Left ventricle myocardium inferior (tissue), 1 donor: ENCODE data around the gene ZNF497. TPM values are rescaled to one million over a fixed set of nuclear protein-coding genes. Genes with fewer than 3 reads are reported as not detected.

Experiments
- DNase-seq: peaks from one replicate; pipeline ENCODE4 v3.0.0-alpha.2; 2020
- H3K27ac ChIP-seq: fragments of 200-600 bp; replicated peaks from 2 replicates; pipeline ENCODE4 v1.8.0; 2021
- H3K27me3 ChIP-seq: fragments of 200-600 bp; 2 replicates; pipeline ENCODE4 v1.8.0; 2021; ENCODE audit warnings: low read depth
- H3K36me3 ChIP-seq: fragments of 200-600 bp; 2 replicates; pipeline ENCODE4 v1.8.0; 2021
- H3K4me1 ChIP-seq: fragments of 200-600 bp; 2 replicates; pipeline ENCODE4 v1.8.0; 2021
- H3K4me3 ChIP-seq: fragments of 200-600 bp; 2 replicates; pipeline ENCODE4 v1.8.0; 2021; ENCODE audit warnings: mild to moderate bottlenecking, moderate library complexity
- H3K9me3 ChIP-seq: fragments of 200-600 bp; replicated peaks from 2 replicates; pipeline ENCODE4 v1.8.0; 2021
- CTCF ChIP-seq: fragments of 200-600 bp; IDR thresholded peaks from 2 replicates; pipeline ENCODE4 v1.8.0; 2021; ENCODE audit warnings: antibody characterized with exemption, mild to moderate bottlenecking, borderline replicate concordance
- intact Hi-C: fragments of 100-400 bp; cut with micrococcal nuclease; formaldehyde crosslinking; loops from one replicate; pipeline ENCODE4 v1.11.0; 2022
- total RNA-seq: library from RNA; stranded (reverse); fragmentation: NEBNext Ultra II Directional; extraction: Animal tissue kit (Norgen Biotek cat#: 25700); gene quantifications from one replicate; pipeline ENCODE4 v1.2.1, GENCODE V29; 2021
- donor health status: DM: no; HTN: yes; CAD: no; lungs with severe emphysema.

ZNF497 gene
- total RNA-seq, 1 donor from 2014 or later, result 0.41 TPM

- Histone ChIP-seq H3K27me3 (peaks cover 81% of the 10 kb centered on the region), H3K9me3 (no peaks in the 10 kb centered on the region), H3K27ac (no peak overlapping the region), H3K36me3 (no peaks in the 10 kb centered on the region), H3K4me3 (peak overlapping the region; percentile 64), H3K4me1 (peaks cover 31% of the 10 kb centered on the region)
- no peak for TF ChIP-seq CTCF
- intact Hi-C loops, result no loop called here
- DNase-seq, result no peak
These were observed 7.2 kb downstream of the ZNF497 start for GRCh38 chr19:58355215-58355796.

GRCh38 chr19:58354478-58355030 is 8.0 kb downstream of the ZNF497 start:
- DNase-seq, result no peak
- peaks cover 88% of the 10 kb centered on the region for H3K27me3 ChIP-seq
- H3K36me3 ChIP-seq, result no peaks in the 10 kb centered on the region
- intact Hi-C loops, result no loop called here
- H3K9me3 ChIP-seq, result no peaks in the 10 kb centered on the region
- H3K27ac ChIP-seq, result no peak overlapping the region
- no peak for TF ChIP-seq CTCF
- no peak overlapping the region for H3K4me3 ChIP-seq
- H3K4me1 ChIP-seq, result peaks cover 38% of the 10 kb centered on the region

GRCh38 chr19:58353717-58354477 is 8.7 kb downstream of the ZNF497 start:
- no peaks in the 10 kb centered on the region for H3K9me3 ChIP-seq
- no peak for TF ChIP-seq CTCF
- no peak overlapping the region for H3K4me3 ChIP-seq
- intact Hi-C loops, result no loop called here
- DNase-seq, result no peak
- no peak overlapping the region for H3K27ac ChIP-seq
- H3K27me3 ChIP-seq, result peaks cover 95% of the 10 kb centered on the region
- no peaks in the 10 kb centered on the region for H3K36me3 ChIP-seq
- peaks cover 38% of the 10 kb centered on the region for H3K4me1 ChIP-seq

GRCh38 chr19:58352760-58353671 is 9.5 kb downstream of the ZNF497 start, which contains the start of gene A1BG:
Gene A1BG (minus strand): TSS chr19:58353492. CDS start chr19:58353437, 55 bp downstream.
- H3K27ac ChIP-seq, result no peak within 1 kb of the TSS
- H3K9me3 ChIP-seq, result no peaks in the 10 kb centered on the region
- H3K36me3 ChIP-seq, result no peaks in the 10 kb centered on the region
- peaks cover 44% of the 10 kb centered on the region for H3K4me1 ChIP-seq
- intact Hi-C loops, result no loop called here
- no peak for DNase-seq
- no peak within 1 kb of the TSS for H3K4me3 ChIP-seq
- peaks cover 100% of the 10 kb centered on the region for H3K27me3 ChIP-seq
- TF ChIP-seq CTCF, result no peak
